ENCODE results near the gene COL2A1.

Gene COL2A1

GRCh38 chr12:47949441-47950341, 54.6 kb downstream of the COL2A1 start:
- DNase-seq = peak in 23 of 56 donors; percentile 1 to 61 (median 16)

- DNase-seq = no peak
Observed at GRCh38 chr12:47947341-47947740, 56.9 kb downstream of the COL2A1 start.

- no peak for DNase-seq
Observed at GRCh38 chr12:47946413-47947323, 57.6 kb downstream of the COL2A1 start.

- no peak for DNase-seq
Observed at GRCh38 chr12:47945341-47945728, 58.9 kb downstream of the COL2A1 start.

- DNase-seq = no peak
Observed at GRCh38 chr12:47944685-47945340, 59.5 kb downstream of the COL2A1 start.

- no peak for DNase-seq
Observed at GRCh38 chr12:47943623-47944340, 60.5 kb downstream of the COL2A1 start.

GRCh38 chr12:47942614-47943225, 61.6 kb downstream of the COL2A1 start:
- no peak for DNase-seq

- DNase-seq = no peak
Observed at GRCh38 chr12:47941871-47942613, 62.2 kb downstream of the COL2A1 start.

GRCh38 chr12:47941475-47941780, 62.8 kb downstream of the COL2A1 start:
- DNase-seq = no peak

- no peak for DNase-seq
Observed at GRCh38 chr12:47940773-47941474, 63.4 kb downstream of the COL2A1 start.

GRCh38 chr12:47939009-47939601, 65.2 kb downstream of the COL2A1 start:
- no peak for DNase-seq

- no peak for DNase-seq
Observed at GRCh38 chr12:47938594-47938993, 65.7 kb downstream of the COL2A1 start.

GRCh38 chr12:47938093-47938492, 66.2 kb downstream of the COL2A1 start:
- no peak for DNase-seq

- peak in 4 of 56 donors; percentile 4 to 15 (median 8) for DNase-seq
Observed at GRCh38 chr12:47935184-47935583, 69.1 kb downstream of the COL2A1 start.

GRCh38 chr12:47931187-47931586, 73.1 kb downstream of the COL2A1 start:
- no peak for DNase-seq

- no peak for DNase-seq
Observed at GRCh38 chr12:47930634-47931033, 73.6 kb downstream of the COL2A1 start.

GRCh38 chr12:47927346-47927745, 76.9 kb downstream of the COL2A1 start:
- DNase-seq = no peak
